HepG2 (cell line): ENCODE data around the gene HIPK3.

Source experiments
- CBFB ChIP-seq: sonication (generic); formaldehyde crosslinking; IDR thresholded peaks from 2 replicates; pipeline ENCODE4 v1.4.0; 2020; ENCODE audit warnings: missing genetic modification reagents
- CEBPB ChIP-seq: IDR thresholded peaks from 2 replicates; pipeline ENCODE4 v1.6.1; 2011; ENCODE audit warnings: low read depth, low read length, improper control_type of control experiment, borderline replicate concordance
- JUN ChIP-seq: sonication (generic); formaldehyde crosslinking; IDR thresholded peaks from 2 replicates; pipeline ENCODE4 v1.4.0; 2020; ENCODE audit warnings: mild to moderate bottlenecking, missing genetic modification reagents
- KLF16 ChIP-seq, 2 experiments: sonication (generic) in 1 of 2; formaldehyde crosslinking in 1 of 2; IDR thresholded peaks; 2 replicates each; pipeline versions ENCODE4 v1.6.1 to v1.8.0; 2016 to 2023; ENCODE audit warnings: missing genetic modification reagents in 2 of 2, missing compliant biosample characterization in 1 of 2
- MTA3 ChIP-seq: sonication (generic); formaldehyde crosslinking; IDR thresholded peaks from 2 replicates; pipeline ENCODE4 v1.4.0; 2020; ENCODE audit warnings: missing genetic modification reagents
- NFRKB ChIP-seq: fragments of 450-650 bp; IDR thresholded peaks from 2 replicates; pipeline ENCODE4 v1.6.1; 2017
- SALL1 ChIP-seq: sonication (generic); formaldehyde crosslinking; IDR thresholded peaks from 2 replicates; pipeline ENCODE4 v1.8.0; 2022; ENCODE audit warnings: mild to moderate bottlenecking, missing genetic modification reagents
- SP4 ChIP-seq: sonication (generic); formaldehyde crosslinking; IDR thresholded peaks from 2 replicates; pipeline ENCODE4 v1.8.1; 2023; ENCODE audit warnings: mild to moderate bottlenecking, missing genetic modification reagents
- SUZ12 ChIP-seq: fragments of 150-350 bp; IDR thresholded peaks from 2 replicates; pipeline ENCODE4 v1.6.1; 2014; ENCODE audit warnings: low read depth, low read length
- ZNF737 ChIP-seq: sonication (generic); formaldehyde crosslinking; IDR thresholded peaks from 2 replicates; pipeline ENCODE4 v1.5.0; 2020; ENCODE audit warnings: missing genetic modification reagents, mild to moderate bottlenecking, borderline replicate concordance
- TF ChIP-seq, protein P1 (sequence below): sonication (generic); formaldehyde crosslinking; IDR thresholded peaks from 2 replicates; pipeline ENCODE4 v1.5.0; 2020; ENCODE audit warnings: mild to moderate bottlenecking, missing genetic modification reagents, moderate library complexity

DNA sequence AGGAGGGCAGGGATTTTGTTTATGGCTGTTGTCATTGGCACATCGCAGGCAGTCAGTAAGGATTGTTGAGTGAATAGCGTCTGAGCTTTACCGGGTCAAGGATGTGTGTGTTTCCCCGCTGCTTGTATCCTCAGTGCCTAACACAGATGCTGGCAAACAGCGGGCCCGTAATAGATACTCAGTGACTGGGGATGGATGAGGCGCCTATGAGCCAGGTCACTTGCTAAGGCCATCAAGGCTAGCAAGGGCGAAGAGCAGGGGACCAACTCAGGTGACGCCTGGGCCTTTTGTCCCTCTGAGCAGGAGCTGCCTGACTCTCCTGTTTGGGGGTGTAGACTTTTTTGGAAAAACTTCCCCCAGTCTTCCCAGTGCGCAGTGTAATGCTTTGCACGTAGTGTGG lies 118.1 kb downstream of the HIPK3 start:
- TF ChIP-seq SUZ12 = no peak
- TF ChIP-seq KLF16 (CRISPR knock-in tag; IDR thresholded peaks at IDR 0.05) = no peak
- TF ChIP-seq SALL1 (CRISPR knock-in tag) = no peak
- TF ChIP-seq, protein P1, sequence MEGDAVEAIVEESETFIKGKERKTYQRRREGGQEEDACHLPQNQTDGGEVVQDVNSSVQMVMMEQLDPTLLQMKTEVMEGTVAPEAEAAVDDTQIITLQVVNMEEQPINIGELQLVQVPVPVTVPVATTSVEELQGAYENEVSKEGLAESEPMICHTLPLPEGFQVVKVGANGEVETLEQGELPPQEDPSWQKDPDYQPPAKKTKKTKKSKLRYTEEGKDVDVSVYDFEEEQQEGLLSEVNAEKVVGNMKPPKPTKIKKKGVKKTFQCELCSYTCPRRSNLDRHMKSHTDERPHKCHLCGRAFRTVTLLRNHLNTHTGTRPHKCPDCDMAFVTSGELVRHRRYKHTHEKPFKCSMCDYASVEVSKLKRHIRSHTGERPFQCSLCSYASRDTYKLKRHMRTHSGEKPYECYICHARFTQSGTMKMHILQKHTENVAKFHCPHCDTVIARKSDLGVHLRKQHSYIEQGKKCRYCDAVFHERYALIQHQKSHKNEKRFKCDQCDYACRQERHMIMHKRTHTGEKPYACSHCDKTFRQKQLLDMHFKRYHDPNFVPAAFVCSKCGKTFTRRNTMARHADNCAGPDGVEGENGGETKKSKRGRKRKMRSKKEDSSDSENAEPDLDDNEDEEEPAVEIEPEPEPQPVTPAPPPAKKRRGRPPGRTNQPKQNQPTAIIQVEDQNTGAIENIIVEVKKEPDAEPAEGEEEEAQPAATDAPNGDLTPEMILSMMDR (CRISPR knock-in tag) = no peak
- no peak for TF ChIP-seq CEBPB
- no peak for TF ChIP-seq NFRKB
- no peak for TF ChIP-seq SP4 (CRISPR knock-in tag)
- no peak for TF ChIP-seq ZNF737
- TF ChIP-seq JUN (CRISPR knock-in tag) = no peak
- TF ChIP-seq MTA3 (CRISPR knock-in tag) = no peak
- TF ChIP-seq CBFB (CRISPR knock-in tag) = no peak
